SW 1271 (cell line): ENCODE results near the gene MYBPC2.
"Not testable (repeated sequence)": the region's sequence is repeated elsewhere in the genome, so short reads cannot be mapped to it uniquely, and the experiment has no call there.

Source experiments
- DNase-seq, 2 experiments: peaks; one replicate each; lab custom pipeline; 2025; lab: John Stamatoyannopoulos, UW

Gene MYBPC2

DNA sequence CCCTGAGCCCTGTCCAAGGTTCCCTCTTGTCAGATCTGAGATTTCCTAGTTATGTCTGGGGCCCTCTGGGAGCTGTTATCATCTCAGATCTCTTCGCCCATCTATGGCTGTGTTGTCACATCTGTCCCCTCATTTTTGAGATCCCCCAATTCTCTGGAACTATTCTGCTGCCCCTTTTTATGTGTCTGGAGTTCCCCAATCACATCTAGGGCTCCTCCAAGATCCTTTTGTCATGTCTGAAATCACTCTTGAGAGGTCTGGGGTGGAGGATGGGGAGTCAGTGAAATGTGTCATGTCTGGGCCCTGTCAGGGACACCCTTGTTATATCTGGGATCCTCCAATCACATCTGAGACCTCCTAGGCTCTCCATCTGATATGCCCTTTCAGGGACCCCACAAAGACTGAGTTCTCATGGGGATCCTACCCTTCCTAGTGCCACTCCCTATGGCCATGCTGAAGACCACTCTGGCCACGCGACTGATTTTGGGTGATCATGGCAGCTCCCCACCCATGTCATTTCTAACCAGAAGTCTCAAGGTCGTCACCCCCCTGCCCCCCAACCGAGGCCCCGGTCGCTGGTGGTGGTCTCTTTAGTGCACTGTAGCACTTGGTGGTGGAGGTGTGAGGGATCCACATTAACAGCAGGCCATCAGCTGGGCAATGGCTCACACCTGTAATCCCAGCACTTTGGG is 3.8 kb upstream of the MYBPC2 start:
- no peak for DNase-seq

DNA sequence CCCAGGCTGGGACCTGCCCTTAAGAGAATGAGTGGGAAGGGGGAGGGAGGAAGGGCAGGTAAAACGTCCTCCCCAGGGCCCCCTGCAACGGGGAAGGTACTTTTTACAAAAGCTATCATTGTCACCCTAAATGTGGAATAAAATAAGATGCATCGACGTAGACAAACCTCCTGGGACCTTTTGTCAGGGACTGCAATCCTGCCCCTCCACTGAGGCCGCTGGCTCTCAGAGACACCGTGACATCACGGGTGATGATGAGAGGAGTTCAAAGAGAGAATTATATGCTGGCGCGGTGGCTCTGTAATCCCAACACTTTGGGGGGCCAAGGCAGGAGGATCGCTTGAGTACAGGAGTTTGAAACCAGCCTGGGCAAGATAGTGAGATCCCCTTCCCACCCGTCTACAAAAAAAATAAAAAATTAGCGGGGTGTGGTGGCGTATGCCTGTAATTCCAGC is 1.8 kb upstream of the MYBPC2 start:
- DNase-seq = no peak

GRCh38 chr19:50431343-50432220 is 1.1 kb upstream of the MYBPC2 start:
- peak in 1 of 2 experiments; percentile 12 for DNase-seq

- no peak for DNase-seq
Measured at GRCh38 chr19:50433201-50434180, 799 bp downstream of the MYBPC2 start.

DNA sequence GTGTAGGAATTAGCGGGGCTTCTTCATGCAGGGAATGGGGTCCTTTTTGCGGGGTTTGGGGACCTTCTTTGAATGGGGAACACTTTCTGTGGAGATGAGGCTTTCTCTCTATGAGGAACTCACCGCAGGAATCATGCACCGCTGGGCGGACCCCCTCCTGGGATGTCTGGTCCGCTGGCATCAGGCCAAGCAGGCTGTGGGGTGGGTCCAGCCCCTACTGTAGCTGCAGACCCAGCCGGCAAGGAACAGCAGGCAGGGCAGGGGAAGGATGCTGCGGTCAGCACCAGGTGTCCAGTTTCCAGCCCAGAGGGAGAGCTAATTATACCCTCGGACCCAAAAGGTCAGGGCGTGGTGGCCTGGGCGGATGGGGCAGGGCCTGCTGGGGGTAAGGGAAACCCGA is 1.8 kb downstream of the MYBPC2 start:
- DNase-seq = no peak

GRCh38 chr19:50435221-50435620 is 2.5 kb downstream of the MYBPC2 start:
- DNase-seq = no peak

DNA sequence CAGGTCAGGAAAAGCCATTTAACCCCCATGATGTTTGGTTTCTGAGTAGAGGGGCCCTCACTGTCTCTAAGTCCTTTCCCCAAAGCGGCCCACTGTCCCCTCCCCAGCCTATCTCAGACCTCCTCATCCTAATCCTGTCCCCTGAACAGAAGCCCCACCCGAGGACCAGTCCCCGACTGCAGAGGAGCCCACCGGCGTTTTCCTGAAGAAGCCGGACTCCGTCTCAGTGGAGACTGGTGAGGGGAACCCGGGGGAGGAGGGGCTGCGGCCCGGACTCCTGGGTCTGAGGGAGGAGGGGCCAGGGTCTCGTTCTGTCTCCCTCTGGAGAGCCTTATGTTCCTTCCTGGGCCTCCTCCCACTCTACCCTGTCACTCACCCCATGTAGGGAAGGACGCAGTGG is 2.9 kb downstream of the MYBPC2 start:
- DNase-seq = no peak

DNA sequence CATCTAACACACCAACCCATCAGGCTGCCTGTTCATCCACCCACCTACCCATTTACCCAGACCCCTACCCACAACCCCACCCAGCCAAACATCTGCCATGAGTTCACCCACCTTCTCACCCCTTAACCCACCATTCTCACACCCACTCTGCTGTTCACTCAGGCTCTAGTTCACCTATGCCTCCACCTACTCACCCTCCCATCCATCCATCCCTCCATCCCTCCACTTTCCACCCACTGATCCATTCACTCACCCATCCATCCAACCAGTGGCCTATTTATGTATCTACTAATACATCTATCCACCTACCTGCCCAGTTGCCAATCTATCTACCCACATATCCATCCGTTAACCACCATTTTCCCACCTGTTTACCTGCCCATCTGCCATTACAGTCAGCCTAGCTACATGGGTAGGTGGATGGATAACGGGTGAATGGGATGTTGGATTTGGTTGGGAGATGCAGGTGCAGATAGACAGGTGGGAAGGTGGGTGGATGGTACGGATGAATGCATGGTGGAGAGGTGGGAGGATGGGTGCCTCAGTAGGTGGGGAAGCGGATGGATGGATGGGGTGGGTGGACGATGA is 5.3 kb downstream of the MYBPC2 start:
- no peak for DNase-seq

GRCh38 chr19:50439130-50439529 is 6.4 kb downstream of the MYBPC2 start:
- DNase-seq = not testable (repeated sequence)

- DNase-seq = no peak
Measured at GRCh38 chr19:50444059-50444458, 11.4 kb downstream of the MYBPC2 start.

DNA sequence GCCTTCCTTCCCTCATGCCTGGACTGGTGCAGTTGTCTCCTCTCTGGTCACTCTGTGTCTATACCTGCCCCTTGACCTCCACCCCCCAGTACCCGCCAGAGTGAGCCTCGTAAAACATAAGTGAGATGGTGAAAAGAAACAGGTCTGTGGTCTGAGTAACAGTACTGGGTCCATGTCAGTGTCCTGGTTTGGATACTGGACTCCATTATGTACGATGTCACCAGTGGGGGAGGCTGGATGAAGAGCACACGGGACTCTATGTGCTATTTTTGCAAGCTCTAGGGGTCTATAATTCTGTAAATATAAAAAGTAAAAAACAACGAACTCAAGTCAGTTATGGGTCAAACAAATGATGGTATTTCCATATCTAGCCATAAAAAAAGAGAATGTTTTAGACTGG is 14.4 kb downstream of the MYBPC2 start:
- no peak for DNase-seq

- no peak for DNase-seq
Measured at GRCh38 chr19:50447750-50448149, 15.1 kb downstream of the MYBPC2 start.

DNA sequence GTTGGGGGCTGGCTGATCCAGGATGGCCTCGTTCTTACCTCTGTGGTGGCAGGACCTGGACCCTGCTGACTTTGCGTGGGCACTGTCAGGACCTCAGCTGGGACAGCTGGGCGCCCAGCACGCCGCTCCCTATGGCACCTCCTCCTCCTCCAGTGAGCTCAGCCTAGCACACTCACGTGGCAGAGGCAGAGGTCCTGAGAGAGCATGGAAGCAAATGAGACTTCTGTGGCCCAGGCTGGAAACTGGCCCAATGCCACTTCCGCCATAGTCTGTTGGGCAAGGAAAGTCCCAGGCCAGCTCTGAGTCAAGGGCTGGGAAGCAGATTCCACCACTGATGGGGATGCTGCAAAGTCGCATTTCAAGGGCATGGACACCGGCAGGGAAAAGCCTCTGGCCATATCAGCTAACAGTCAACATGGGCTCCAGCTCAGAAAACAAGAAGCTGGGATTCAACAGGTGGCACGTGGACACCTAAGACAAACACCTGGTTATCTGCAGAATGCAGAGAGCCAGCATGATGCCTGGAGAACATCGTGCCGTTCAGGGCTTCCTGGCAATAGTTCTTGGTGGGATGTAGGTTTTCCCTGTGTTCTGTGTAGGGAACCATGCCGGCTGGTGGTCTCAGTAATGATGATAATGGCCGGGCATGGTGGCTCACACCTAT is 16.7 kb downstream of the MYBPC2 start:
- no peak for DNase-seq

GRCh38 chr19:50450369-50451222 is 17.9 kb downstream of the MYBPC2 start:
- no peak for DNase-seq

DNA sequence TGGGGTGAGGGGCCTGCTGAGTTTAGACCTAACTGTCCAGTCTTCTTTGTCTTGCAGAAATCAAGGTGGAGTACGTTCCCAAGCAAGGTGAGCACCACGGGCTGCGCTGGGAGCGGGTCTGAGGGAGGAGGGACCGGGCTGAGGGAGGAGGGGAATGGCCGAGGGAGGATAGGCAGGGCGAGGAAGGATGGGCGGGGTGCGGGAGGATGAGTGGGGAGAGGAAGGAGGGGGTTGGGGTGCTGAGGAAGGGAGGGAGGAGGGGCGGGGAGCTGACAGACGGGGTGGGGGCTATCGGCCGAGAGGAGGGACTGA is 18.5 kb downstream of the MYBPC2 start:
- DNase-seq = no peak

DNA sequence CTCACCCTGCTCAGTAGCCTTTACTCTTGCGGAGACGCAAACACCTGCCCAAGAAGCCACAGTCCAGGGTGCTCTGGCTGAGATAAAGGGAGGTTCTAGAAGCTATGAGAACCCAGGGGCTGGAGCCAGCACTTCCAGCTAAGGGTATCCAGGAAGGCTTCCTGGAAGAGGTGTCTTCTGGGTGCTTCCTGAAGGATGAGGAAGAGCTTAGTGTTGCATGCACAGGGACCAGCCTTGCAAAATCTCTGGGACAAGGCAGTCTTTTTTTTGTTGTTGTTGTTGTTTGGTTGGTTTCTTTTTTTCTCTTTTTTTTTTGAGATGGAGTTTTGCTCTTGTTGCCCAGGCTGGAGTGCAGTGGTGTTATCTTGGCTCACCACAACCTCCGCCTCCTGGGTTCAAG is 20.6 kb downstream of the MYBPC2 start:
- no peak for DNase-seq

DNA sequence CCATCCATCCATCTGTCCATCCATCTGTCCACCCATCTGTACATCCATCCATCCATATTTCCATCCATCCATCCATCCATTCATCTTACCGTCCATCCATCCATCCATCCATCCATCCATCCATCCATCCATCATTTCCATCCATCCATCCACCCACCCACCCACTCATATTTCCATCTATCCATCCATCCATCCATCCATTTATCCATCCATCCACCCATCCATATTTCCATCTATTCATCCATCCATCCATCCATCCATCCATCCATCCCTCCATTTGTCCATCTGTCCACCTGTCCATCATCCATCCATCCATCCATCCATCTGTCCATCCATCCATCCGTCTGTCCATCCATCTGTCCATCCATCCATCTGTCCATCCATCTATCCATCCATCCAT is 23.3 kb downstream of the MYBPC2 start:
- no peak for DNase-seq

DNA sequence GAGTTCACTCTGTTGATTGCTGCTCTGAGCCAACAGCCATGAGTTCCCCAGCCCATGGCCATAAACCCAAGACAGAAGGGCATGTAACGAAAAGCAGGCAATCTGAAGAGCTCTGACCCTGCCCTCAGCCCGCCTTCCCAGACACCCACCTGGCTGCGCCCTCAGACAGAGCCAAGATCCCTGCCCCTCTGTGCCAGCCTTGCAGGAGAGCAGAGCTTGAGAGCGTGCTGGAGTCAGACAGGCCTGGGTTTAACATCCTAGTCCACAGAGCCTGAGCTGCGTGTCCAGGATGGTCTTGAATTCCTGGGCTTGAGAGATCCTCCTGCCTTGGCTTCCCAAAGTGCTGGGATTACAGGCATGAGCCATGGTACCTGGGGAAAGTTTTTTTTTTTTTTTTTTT is 24.6 kb downstream of the MYBPC2 start:
- no peak for DNase-seq

DNA sequence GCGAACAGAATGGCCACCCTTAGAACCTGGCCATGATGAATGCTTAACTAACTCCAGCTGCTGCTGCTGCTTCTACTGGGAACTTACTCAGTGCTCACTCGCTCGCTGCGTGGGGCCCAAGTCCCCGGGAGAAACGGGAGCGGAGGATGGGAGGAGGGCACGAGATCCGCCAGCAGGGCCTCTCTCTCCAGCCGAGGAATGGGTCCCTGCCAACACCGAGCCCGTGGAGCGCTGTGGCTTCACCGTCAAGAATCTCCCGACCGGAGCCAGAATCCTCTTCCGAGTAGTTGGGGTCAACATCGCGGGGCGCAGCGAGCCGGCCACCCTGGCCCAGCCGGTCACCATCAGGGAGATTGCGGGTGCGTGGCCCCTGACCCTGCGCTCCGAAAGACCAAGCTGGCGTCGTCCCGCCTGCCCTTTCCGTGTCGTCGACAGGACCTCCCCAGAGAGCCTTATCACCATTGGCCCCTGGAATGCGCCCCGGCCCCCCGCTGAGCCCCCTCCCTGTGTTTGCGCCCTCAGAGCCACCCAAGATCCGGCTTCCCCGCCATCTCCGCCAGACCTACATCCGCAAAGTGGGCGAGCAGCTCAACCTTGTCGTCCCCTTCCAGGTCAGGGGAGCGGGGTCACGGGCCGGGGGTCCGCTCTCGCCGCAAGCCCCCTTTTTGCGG is 25.8 kb downstream of the MYBPC2 start:
- no peak for DNase-seq

DNA sequence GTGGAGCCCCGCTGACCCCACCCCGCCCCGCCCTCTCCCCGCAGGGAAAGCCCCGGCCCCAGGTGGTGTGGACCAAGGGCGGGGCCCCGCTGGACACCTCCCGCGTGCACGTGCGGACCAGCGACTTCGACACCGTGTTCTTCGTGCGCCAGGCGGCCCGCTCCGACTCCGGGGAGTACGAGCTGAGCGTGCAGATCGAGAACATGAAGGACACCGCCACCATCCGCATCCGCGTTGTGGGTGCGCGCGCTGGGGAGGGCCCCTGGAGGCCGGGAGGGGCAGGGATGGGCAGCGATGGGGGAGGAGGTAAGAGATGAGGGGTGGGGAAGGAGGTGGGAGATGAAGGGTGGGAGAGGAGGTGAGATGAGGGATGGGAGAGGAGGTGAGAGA is 26.4 kb downstream of the MYBPC2 start:
- DNase-seq = no peak
